NCI-H510A treated with DMSO at 0.1 percent for 48 hours (cell line): ENCODE results near the gene SLX9.

Experiments
- DNase-seq: peaks from one replicate; lab custom pipeline; 2025; lab: John Stamatoyannopoulos, UW

The SLX9 gene

GRCh38 chr21:45003331-45004058 lies 63.7 kb downstream of the SLX9 start:
- no peak for DNase-seq

- DNase-seq: no peak
Measured at GRCh38 chr21:45004059-45004422, 64.2 kb downstream of the SLX9 start.

GRCh38 chr21:45004481-45005247 lies 64.8 kb downstream of the SLX9 start:
- DNase-seq: no peak

GRCh38 chr21:45006536-45007095 lies 66.8 kb downstream of the SLX9 start:
- DNase-seq: no peak

GRCh38 chr21:45009616-45010015 lies 69.8 kb downstream of the SLX9 start:
- DNase-seq: no peak

GRCh38 chr21:45010096-45010495 lies 70.3 kb downstream of the SLX9 start:
- DNase-seq: no peak

GRCh38 chr21:45010860-45011259 lies 71.0 kb downstream of the SLX9 start:
- no peak for DNase-seq

- no peak for DNase-seq
Measured at GRCh38 chr21:45011426-45011825, 71.6 kb downstream of the SLX9 start.

GRCh38 chr21:45011911-45012661 lies 72.3 kb downstream of the SLX9 start:
- DNase-seq: no peak

- no peak for DNase-seq
Measured at GRCh38 chr21:45012662-45013259, 72.9 kb downstream of the SLX9 start.

- DNase-seq: no peak
Measured at GRCh38 chr21:45013260-45013841, 73.5 kb downstream of the SLX9 start.

- no peak for DNase-seq
Measured at GRCh38 chr21:45014747-45015468, 75.1 kb downstream of the SLX9 start.

- DNase-seq: no peak
Measured at GRCh38 chr21:45015469-45015860, 75.6 kb downstream of the SLX9 start.

GRCh38 chr21:45016031-45016405 lies 76.2 kb downstream of the SLX9 start:
- DNase-seq: no peak

- DNase-seq: no peak
Measured at GRCh38 chr21:45016406-45017038, 76.7 kb downstream of the SLX9 start.

GRCh38 chr21:45017039-45017960 lies 77.5 kb downstream of the SLX9 start:
- DNase-seq: no peak

GRCh38 chr21:45018131-45019075 lies 78.6 kb downstream of the SLX9 start:
- no peak for DNase-seq
